Middle frontal gyrus (tissue), 1 donor: ENCODE data around the gene THSD7B.
"Not testable (repeated sequence)": the region's sequence is repeated elsewhere in the genome, so short reads cannot be mapped to it uniquely, and the experiment has no call there.

ENCODE experiments used
- DNase-seq: peaks from one replicate; pipeline ENCODE4 v3.0.0-alpha.2; 2015; ENCODE audit warnings: low spot score; ENCODE audit errors: extremely low spot score

Gene THSD7B

GRCh38 chr2:137250401-137250800 lies 485.1 kb downstream of the THSD7B start:
- DNase-seq = no peak

GRCh38 chr2:137251045-137251444 lies 485.7 kb downstream of the THSD7B start:
- DNase-seq = no peak

GRCh38 chr2:137252934-137253333 lies 487.6 kb downstream of the THSD7B start:
- DNase-seq = no peak

DNA sequence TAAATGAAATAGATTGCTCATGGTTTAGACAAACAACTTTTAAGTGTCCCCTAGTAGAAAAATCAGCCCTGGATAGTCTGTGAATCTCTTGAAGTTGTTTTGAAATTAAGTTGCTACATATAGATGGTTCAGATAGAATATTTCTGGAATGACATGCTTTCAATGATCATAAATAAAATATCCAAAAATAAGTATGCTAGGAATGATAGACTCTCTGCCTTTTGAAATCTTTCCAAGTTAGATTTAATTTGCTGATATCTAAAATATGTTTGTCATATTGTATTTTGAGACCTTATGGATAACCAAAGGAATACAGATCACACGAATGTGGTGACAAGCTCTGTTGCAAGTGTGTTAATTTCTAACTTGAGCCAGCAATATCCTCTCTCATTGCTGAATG lies 488.7 kb downstream of the THSD7B start:
- DNase-seq = no peak

DNA sequence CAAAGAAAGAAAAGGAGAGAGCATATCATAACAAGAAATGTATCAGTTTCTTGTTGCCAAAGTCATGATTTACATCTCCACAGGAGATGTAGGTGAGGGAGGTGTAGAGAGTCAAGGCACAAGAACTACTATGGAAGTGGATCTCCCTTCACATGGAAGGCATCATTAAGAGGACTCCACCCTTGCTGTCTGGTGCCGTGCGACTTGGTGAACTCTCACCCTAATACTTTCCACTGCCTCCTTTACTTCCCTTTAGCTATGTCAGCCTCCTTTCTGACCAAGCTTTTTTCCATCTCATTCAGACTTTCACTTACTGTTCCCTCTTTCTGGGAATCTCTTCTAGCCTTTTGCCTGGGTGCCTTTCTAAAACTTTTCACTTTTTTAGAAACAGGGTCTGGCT lies 490.0 kb downstream of the THSD7B start:
- no peak for DNase-seq

- no peak for DNase-seq
Measured at GRCh38 chr2:137255990-137256389, 490.6 kb downstream of the THSD7B start.

DNA sequence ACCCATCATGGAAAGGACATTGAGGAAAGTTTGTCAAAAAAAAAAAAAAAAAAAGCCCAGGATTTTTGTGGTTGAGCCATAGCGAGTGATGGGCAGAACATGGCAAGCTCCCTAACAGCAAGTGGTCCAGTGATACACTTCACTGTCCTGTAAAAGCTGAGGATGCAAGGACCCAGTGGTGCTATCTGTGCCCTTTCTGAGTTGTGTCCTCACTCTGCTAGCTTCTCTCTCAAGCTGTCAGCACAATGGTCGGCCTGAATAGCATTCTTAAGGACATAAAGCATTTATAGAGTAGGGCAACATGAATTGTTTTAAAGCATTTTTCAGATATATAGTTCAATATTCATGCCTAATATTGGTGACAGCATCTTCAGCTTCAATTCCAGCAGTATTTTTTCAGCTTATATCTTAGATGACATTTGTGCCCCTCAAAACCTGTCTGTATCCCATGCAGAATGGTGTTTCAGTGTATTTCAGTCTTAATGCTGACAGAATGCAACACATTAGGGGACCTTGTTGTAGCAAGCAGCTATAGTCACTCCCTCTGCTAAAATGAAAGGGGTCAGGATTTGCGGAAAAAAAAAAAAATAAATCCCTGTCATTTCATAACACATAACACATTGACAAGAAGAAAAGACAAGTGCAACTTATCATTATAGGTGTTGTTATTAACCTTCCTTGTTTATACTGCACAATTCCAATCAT lies 496.7 kb downstream of the THSD7B start:
- DNase-seq = no peak

DNA sequence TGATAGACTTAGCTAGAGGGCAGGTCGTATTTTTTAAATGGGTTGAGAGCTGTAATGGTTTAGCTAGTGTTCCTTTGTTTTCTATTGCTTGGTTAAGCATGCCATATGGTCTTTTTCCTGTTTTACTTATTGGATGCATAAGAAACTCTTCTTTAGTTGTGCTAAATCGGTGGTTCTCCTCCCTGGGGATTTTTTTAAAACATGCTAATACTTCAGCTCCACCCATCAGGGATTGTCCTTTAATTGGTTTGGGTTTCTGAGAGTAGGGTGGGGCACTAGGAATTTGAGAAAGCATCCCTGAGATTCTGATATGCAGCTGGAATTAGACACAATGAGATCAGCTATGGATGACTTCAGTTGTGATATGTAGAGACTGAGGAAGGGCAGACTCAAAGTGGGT lies 497.2 kb downstream of the THSD7B start:
- DNase-seq = no peak

- no peak for DNase-seq
Measured at GRCh38 chr2:137287913-137288639, 522.7 kb downstream of the THSD7B start.

DNA sequence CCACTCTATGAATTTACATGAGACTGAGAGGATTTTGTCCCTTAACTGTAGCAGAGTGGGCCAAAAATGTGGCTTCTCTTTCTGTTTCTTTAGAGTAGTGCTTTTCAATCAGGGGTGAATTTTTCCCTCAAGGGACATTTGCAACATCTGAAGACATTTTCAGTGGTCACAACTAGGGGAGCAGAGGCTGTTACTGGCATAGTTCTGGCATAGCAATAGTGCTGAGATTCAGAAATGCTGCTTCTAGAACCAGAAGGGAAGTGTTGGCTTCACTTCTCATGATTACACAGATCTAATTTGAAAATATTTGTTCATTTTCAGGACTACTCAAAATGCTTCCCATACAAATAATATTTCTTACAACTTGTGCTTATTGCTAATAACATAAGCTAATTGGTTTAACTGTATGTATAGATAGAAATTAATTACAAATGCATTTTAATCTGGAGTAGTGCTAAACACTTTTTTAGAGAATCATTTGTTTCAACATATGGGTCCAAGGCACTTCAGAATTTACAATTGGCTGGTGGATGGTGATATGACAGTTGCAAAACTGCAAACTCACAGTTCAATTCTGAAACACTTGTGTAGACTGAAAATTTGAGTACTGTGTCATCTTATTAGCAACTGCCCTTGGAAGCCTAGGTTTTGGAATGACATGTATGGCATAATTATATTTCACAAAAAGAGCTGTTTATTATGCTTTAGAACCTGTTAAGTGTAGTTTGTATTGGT lies 526.7 kb downstream of the THSD7B start:
- DNase-seq = no peak

- no peak for DNase-seq
Measured at GRCh38 chr2:137298377-137298776, 533.0 kb downstream of the THSD7B start.

DNA sequence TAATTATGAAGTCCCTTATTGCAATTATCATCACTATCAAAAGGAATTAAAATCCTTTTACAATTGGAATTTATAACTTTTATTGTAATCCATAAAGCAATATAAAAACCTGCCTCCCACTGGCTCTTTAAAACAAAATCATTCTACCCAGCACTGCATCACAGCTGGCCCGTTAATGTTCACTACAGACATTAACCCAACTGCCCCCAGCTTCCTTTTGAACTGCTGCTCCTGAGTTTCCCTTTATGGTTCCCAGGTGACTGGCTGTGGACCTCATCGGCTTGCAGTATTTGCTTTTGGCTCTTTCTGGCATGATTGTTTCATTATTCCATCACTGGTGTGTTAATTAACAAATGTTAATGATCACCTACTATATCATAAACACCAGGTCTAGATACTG lies 535.6 kb downstream of the THSD7B start:
- DNase-seq = no peak

DNA sequence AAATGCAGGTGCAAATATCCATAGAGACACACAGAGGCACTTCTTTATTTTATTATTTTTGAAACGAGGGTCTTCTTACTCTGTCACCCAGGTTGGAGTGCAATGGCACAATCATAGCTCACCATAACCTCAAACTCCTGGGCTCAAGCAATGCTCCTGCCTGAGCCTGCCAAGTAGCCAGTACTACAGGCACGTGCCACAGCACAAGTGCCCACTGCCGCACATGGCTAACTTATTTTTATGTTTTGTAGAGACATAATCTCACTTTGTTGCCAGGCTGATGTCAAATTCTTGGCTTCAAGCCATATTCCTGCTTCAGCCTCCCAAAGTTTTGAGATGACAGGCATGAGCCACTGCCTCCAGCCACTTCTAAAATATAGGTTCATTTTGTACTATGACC lies 537.6 kb downstream of the THSD7B start:
- no peak for DNase-seq

DNA sequence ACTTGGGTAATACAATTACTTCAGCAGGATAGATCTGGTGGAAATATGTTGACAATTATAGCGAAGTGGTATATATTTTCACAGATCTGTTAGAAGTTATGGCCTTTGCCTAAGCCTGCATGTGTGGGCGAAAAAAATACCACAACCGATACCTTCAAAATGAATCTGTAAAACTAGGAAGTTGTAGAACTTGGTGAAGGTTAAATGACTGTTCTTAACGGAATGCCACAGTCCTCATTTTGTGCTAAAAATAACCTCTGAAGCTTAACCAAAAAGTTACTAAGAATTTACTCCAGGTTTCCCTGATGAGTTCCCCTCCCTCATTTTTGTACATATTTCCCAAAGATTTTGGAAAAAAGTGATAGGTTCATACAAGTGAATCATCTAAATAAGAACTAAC lies 550.7 kb downstream of the THSD7B start:
- DNase-seq = no peak

DNA sequence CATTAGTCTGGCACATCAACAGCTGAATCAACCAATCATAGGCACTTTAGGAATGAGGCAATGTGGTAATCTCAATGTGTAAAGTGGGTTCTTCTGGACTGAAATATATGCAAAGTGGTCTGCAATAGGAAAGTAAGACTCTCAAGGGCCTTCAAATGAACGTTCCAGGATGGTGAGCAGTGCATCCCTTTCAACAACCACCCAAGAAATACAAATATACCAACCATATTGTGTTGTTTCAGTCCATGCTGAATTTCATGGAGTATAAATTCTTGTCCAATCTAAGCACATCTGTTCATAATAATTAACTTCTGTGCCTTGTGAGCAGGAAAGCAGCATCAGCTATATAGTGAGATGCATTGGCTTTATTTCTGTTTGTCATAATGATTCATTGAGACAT lies 556.2 kb downstream of the THSD7B start:
- DNase-seq = no peak

DNA sequence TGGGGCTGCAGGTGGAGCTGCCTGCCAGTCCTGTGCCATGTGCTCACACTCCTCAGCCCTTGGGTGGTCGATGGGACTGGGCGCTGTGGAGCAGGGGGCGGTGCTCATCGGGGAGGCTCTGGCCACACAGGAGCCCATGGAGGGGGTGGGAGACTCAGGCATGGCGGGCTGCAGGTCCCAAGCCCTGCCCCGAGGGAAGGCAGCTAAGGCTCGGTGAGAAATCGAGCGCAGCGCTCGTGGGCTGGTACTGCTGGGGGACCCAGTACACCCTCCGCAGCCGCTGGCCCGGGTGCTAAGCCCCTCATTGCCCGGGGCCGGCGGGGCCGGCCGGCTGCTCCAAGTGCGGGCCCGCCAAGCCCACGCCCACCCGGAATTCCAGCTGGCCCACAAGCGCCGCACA lies 566.2 kb downstream of the THSD7B start:
- not testable (repeated sequence) for DNase-seq

DNA sequence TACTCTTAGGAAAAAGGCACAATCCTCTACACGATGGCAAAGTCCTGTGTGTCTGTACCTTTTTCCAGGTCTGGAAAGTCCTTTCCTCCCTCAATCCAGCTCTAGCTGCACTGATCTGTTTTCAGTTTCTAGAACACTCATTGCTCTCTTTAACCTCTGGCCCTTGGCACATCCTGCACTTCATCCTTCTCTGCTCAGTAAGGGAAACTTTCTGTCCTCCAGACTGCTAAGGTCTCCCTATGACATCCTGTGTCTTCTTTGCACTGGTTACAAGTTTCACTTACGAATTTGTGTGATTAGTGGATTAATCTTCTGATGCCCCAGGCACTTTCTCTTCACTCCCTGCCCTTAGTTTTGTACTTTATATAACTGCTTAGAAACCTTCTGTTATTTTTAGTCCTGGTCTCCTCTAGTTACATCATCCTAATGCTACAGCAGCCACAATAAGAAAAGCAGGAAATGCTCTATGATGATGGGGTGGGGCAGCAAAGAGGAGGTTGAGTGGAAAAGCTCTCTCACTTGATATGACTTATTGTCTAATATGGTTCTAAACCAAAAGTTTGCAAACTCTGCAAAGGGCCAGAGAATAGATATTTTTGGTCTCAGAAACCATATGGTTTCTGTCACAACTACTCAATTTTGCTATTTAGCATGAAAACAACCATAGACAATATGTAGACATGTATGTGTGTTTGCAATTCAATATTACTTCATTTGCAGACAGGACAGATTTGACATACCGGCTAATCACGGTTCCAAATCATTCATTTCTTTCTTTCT lies 568.2 kb downstream of the THSD7B start:
- no peak for DNase-seq

- no peak for DNase-seq
Measured at GRCh38 chr2:137336067-137336466, 570.7 kb downstream of the THSD7B start.

DNA sequence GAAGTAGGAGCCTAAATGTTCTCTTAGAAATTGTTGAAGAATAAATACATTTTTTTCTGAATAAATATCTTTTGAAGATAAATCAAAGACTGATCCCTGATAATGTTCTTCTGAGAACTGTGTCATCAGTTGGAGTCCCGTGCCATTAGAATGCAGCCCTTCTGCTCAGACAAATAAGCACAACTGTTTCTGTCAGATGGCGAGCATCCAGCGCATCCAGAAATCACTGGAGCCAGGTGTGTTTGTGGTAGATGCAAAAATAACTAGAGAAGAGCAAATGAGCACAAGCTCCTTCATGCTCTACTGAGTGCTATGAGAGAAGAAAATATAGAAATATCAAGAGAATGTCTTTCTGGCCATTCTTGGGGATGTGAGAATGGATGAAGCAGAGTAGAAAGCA lies 573.7 kb downstream of the THSD7B start:
- DNase-seq = no peak

DNA sequence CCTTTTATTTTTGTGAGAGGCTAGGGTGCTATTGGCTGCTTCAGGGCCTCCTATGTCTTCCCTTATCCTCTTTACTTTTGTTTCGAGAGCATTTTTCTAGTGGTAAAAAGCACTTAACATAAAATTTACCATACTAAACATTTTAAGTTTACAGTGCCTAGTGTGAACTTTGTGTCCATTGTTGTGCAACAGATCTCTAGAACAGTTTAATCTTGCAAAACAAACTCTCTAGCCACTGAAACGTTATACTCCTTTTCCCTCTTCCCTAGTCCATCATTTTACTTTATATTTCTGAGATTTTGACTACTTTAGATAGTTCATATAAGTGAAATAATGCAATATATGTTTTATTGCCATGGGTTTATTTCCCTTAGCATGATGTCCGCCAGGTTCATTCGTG lies 580.6 kb downstream of the THSD7B start:
- no peak for DNase-seq

GRCh38 chr2:137348301-137348700 lies 583.0 kb downstream of the THSD7B start:
- no peak for DNase-seq

DNA sequence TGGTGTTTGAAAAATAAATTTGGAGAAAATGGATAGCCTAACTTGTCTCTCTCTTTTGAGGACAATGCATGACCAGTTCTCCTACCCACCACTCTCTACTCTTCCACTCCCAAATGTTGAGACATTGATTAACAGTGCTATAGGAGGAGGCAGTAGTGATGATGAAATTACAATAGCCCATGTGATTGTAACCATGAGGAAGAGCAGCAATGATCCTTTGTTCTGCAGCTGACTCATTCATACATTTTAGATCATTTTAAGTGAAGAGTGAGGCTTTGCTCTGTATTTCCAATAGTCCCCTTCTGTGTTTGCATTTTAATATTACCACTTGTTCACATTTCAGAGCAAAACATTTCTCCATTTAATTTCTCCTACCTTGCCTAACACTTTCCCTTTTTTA lies 592.3 kb downstream of the THSD7B start:
- no peak for DNase-seq
